Uterus (tissue), 4 donors: ENCODE measurements around the gene CDH4. TPM values are rescaled to one million over a fixed set of nuclear protein-coding genes. Genes with fewer than 3 reads are reported as not detected.
"Not testable (repeated sequence)": the region's sequence is repeated elsewhere in the genome, so short reads cannot be mapped to it uniquely, and the experiment has no call there.

Experiments
- DNase-seq, 2 donors: peaks; one replicate each; pipeline ENCODE4 v3.0.0-alpha.2; 2019 to 2020
- H3K27ac ChIP-seq, 2 donors: fragments of 200-600 bp; sonication (generic); 1 replicate in 1 of 2; 2 replicates in 1 of 2; pipeline ENCODE4 v1.5.1; 2016 to 2018
- H3K27me3 ChIP-seq, 2 donors: fragments of 200-600 bp; sonication (generic); one replicate each; pipeline ENCODE4 v1.5.1; 2018 to 2019; ENCODE audit warnings: control low read depth in 1 of 2
- H3K36me3 ChIP-seq, 2 donors: fragments of 200-600 bp; sonication (generic); one replicate each; pipeline ENCODE4 v1.5.1; 2019; ENCODE audit warnings: control low read depth in 1 of 2
- H3K4me1 ChIP-seq, 2 donors: fragments of 200-600 bp; sonication (generic); one replicate each; pipeline ENCODE4 v1.5.1; 2018 to 2019; ENCODE audit warnings: control low read depth in 1 of 2
- H3K4me3 ChIP-seq, 2 donors: fragments of 200-600 bp; sonication (generic); 1 replicate in 1 of 2; 2 replicates in 1 of 2; pipeline ENCODE4 v1.5.1; 2018 to 2019; ENCODE audit warnings: mild to moderate bottlenecking in 1 of 2
- H3K9me3 ChIP-seq, 2 donors: fragments of 200-600 bp; sonication (generic); one replicate each; pipeline ENCODE4 v1.5.1; 2019; ENCODE audit warnings: control low read depth in 1 of 2
- CTCF ChIP-seq, 4 experiments: fragments of 200-600 bp in 2 of 4; fragments of 450-650 bp in 2 of 4; sonication (generic) in 2 of 4; IDR thresholded peaks; one replicate each; pipeline ENCODE4 v1.5.1; 2016 to 2019; ENCODE audit warnings: antibody characterized with exemption in 4 of 4, mild to moderate bottlenecking in 2 of 4, moderate library complexity in 1 of 4
- POLR2A ChIP-seq, 2 donors: fragments of 450-650 bp; IDR thresholded peaks; one replicate each; pipeline ENCODE4 v1.6.1; 2016; ENCODE audit warnings: antibody characterized with exemption in 2 of 2, mild to moderate bottlenecking in 1 of 2, moderate library complexity in 1 of 2
- intact Hi-C: fragments of 100-400 bp; cut with DNase I; formaldehyde crosslinking; loops from one replicate; pipeline ENCODE4 v1.15.1; 2023; ENCODE audit warnings: low total_unique reads
- total RNA-seq, 4 donors: library from RNA; depleted of rRNA in 3 of 4; stranded (reverse); fragments of >200 nt in 3 of 4; gene quantifications; one replicate each; pipeline versions ENCODE4 v1.1.0 to v1.2.4, GENCODE V29; 2014 to 2023
- donor health status: DM: yes; HTN: yes; CAD: no.

The CDH4 gene
- total RNA-seq, 4 donors from 2014 or later: under 0.01 to 0.55 TPM; not detected in 2

- H3K27ac ChIP-seq: no peak overlapping the region
These were observed 715.2 kb downstream of the CDH4 start for GRCh38 chr20:61967300-61967699.

GRCh38 chr20:61968036-61968810 is 716.2 kb downstream of the CDH4 start:
- TF ChIP-seq POLR2A (IDR thresholded peaks at IDR 0.05) (no peak), CTCF (IDR thresholded peaks at IDR 0.05) (no peak)
- Histone ChIP-seq H3K36me3 (no peaks in the 10 kb centered on the region), H3K9me3 (no peaks in the 10 kb centered on the region), H3K4me3 (no peak overlapping the region), H3K27ac (no peak overlapping the region), H3K4me1 (no peaks in the 10 kb centered on the region), H3K27me3 (no peaks in the 10 kb centered on the region)
- intact Hi-C loops: no loop called here
- DNase-seq: no peak

More at GRCh38 chr20:61967300-61967699, 715.2 kb downstream of the CDH4 start:
- Histone ChIP-seq H3K27me3 (no peaks in the 10 kb centered on the region), H3K4me3 (no peak overlapping the region), H3K4me1 (no peaks in the 10 kb centered on the region), H3K36me3 (no peaks in the 10 kb centered on the region), H3K9me3 (no peaks in the 10 kb centered on the region)
- DNase-seq: no peak
- intact Hi-C loops: no loop called here
- no peak for TF ChIP-seq POLR2A (IDR thresholded peaks at IDR 0.05)

- intact Hi-C loops: no loop called here
These were observed 716.9 kb downstream of the CDH4 start for GRCh38 chr20:61968932-61969331.

GRCh38 chr20:61969806-61970205 is 717.7 kb downstream of the CDH4 start:
- TF ChIP-seq CTCF (IDR thresholded peaks at IDR 0.05): no peak
- no peak for TF ChIP-seq POLR2A (IDR thresholded peaks at IDR 0.05)

More at GRCh38 chr20:61968932-61969331, 716.9 kb downstream of the CDH4 start:
- Histone ChIP-seq H3K9me3 (no peaks in the 10 kb centered on the region), H3K4me1 (no peaks in the 10 kb centered on the region), H3K4me3 (no peak overlapping the region), H3K27ac (no peak overlapping the region), H3K36me3 (no peaks in the 10 kb centered on the region), H3K27me3 (no peaks in the 10 kb centered on the region)
- DNase-seq: no peak
- TF ChIP-seq CTCF (IDR thresholded peaks at IDR 0.05): no peak
- no peak for TF ChIP-seq POLR2A (IDR thresholded peaks at IDR 0.05)

GRCh38 chr20:61970357-61970756 is 718.3 kb downstream of the CDH4 start:
- no peaks in the 10 kb centered on the region for H3K27me3 ChIP-seq
- no peak overlapping the region for H3K4me3 ChIP-seq
- intact Hi-C loops: no loop called here
- H3K36me3 ChIP-seq: no peaks in the 10 kb centered on the region
- H3K4me1 ChIP-seq: no peaks in the 10 kb centered on the region
- no peaks in the 10 kb centered on the region for H3K9me3 ChIP-seq
- H3K27ac ChIP-seq: no peak overlapping the region
- DNase-seq: no peak
- TF ChIP-seq POLR2A (IDR thresholded peaks at IDR 0.05) (no peak), CTCF (IDR thresholded peaks at IDR 0.05) (no peak)

More at GRCh38 chr20:61969806-61970205, 717.7 kb downstream of the CDH4 start:
- Histone ChIP-seq H3K4me3 (no peak overlapping the region), H3K27ac (no peak overlapping the region), H3K9me3 (no peaks in the 10 kb centered on the region), H3K4me1 (no peaks in the 10 kb centered on the region), H3K36me3 (no peaks in the 10 kb centered on the region), H3K27me3 (no peaks in the 10 kb centered on the region)
- intact Hi-C loops: no loop called here
- no peak for DNase-seq

- H3K4me1 ChIP-seq, intact Hi-C loops, H3K36me3 ChIP-seq, H3K4me3 ChIP-seq, DNase-seq, H3K9me3 ChIP-seq, H3K27ac ChIP-seq, H3K27me3 ChIP-seq: not testable (repeated sequence)
These were observed 719.5 kb downstream of the CDH4 start for GRCh38 chr20:61971595-61971994.
